Measurements from ENCODE around the gene ADARB1.

GRCh38 chr21:45045481-45045880, 28.9 kb upstream of the ADARB1 start:
- no peak for TF ChIP-seq CTCF (IDR thresholded peaks at IDR 0.05; ENCODE audit: low read depth, low read length)
- TF ChIP-seq POLR2A (IDR thresholded peaks at IDR 0.05; ENCODE audit: extremely low read depth, insufficient read length) = no peak
- TF ChIP-seq, protein P1, sequence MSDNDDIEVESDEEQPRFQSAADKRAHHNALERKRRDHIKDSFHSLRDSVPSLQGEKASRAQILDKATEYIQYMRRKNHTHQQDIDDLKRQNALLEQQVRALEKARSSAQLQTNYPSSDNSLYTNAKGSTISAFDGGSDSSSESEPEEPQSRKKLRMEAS (IDR thresholded peaks at IDR 0.05; ENCODE audit: low read depth, low read length) = no peak
- no peak for TF ChIP-seq MYC (IDR thresholded peaks at IDR 0.05; ENCODE audit: low read depth, low read length)

Data from NB4 (cell line).